Stimulated activated CD4-positive, alpha-beta T cell treated with anti-CD3 and anti-CD28 coated beads, Interleukin-1b, Interleukin-23, amount 100 ng/mL, for 48 hours (primary cell): Measurements from ENCODE around the gene RAD54L.
A peak's percentile ranks its signal among the peaks of the same experiment; 100 is the strongest.
"Not testable (repeated sequence)": the region's sequence is repeated elsewhere in the genome, so short reads cannot be mapped to it uniquely, and the experiment has no call there.

Source experiments
- DNase-seq: peaks from one replicate; pipeline ENCODE4 v3.0.0-alpha.2; 2020

The RAD54L gene

GRCh38 chr1:46247436-46248121 lies at the start of gene RAD54L:
RAD54L (plus strand) TSS chr1:46247763; CDS start chr1:46248406, 643 bp downstream.
- DNase-seq = peak; percentile 99

- peak; percentile 71 for DNase-seq
These were observed 49.4 kb upstream of the RAD54L start, which contains the start of gene POMGNT1 for GRCh38 chr1:46197964-46198811. POMGNT1 (minus strand) TSS chr1:46198434; CDS start chr1:46197821, 613 bp downstream.

GRCh38 chr1:46199233-46199749 lies 48.3 kb upstream of the RAD54L start:
- DNase-seq = no peak

- no peak for DNase-seq
These were observed 43.7 kb upstream of the RAD54L start for GRCh38 chr1:46203738-46204405.

GRCh38 chr1:46204406-46204742 lies 43.2 kb upstream of the RAD54L start:
- no peak for DNase-seq

GRCh38 chr1:46205141-46205540 lies 42.4 kb upstream of the RAD54L start:
- no peak for DNase-seq

GRCh38 chr1:46205791-46206190 lies 41.8 kb upstream of the RAD54L start:
- no peak for DNase-seq

- DNase-seq = no peak
These were observed 41.2 kb upstream of the RAD54L start for GRCh38 chr1:46206399-46206798.

- no peak for DNase-seq
These were observed 37.0 kb upstream of the RAD54L start for GRCh38 chr1:46210561-46210960.

- DNase-seq = no peak
These were observed 36.5 kb upstream of the RAD54L start for GRCh38 chr1:46211051-46211450.

GRCh38 chr1:46215504-46215903 lies 32.1 kb upstream of the RAD54L start:
- no peak for DNase-seq

- DNase-seq = no peak
These were observed 29.1 kb upstream of the RAD54L start for GRCh38 chr1:46218443-46218842.

GRCh38 chr1:46219551-46220520 lies 27.7 kb upstream of the RAD54L start:
- DNase-seq = no peak

- no peak for DNase-seq
These were observed 26.8 kb upstream of the RAD54L start for GRCh38 chr1:46220808-46221207.

GRCh38 chr1:46221749-46222148 lies 25.8 kb upstream of the RAD54L start:
- no peak for DNase-seq

GRCh38 chr1:46223055-46223454 lies 24.5 kb upstream of the RAD54L start:
- not testable (repeated sequence) for DNase-seq

GRCh38 chr1:46223472-46223943 lies 24.1 kb upstream of the RAD54L start:
- DNase-seq = peak; percentile 66

GRCh38 chr1:46224966-46225365 lies 22.6 kb upstream of the RAD54L start:
- DNase-seq = no peak

- not testable (repeated sequence) for DNase-seq
These were observed 16.3 kb upstream of the RAD54L start for GRCh38 chr1:46231231-46231630.

GRCh38 chr1:46236882-46237281 lies 10.7 kb upstream of the RAD54L start:
- DNase-seq = no peak

GRCh38 chr1:46238865-46239264 lies 8.7 kb upstream of the RAD54L start:
- not testable (repeated sequence) for DNase-seq

- not testable (repeated sequence) for DNase-seq
These were observed 5.8 kb upstream of the RAD54L start for GRCh38 chr1:46241733-46242132.
